Lower lobe of right lung (tissue), 2 donors: ENCODE measurements around the gene EFCAB12. TPM values are rescaled to one million over a fixed set of nuclear protein-coding genes. Genes with fewer than 3 reads are reported as not detected.

Source experiments
- ATAC-seq, 2 donors: fragments of 200-7000 bp; cut with Tn5 transposase; one replicate each; pipeline ENCODE4 v1.9.1; 2020 to 2022; ENCODE audit warnings: mild to moderate bottlenecking in 2 of 2, moderate library complexity in 2 of 2
- DNase-seq: peaks from one replicate; pipeline ENCODE4 v3.0.0-alpha.2; 2020
- H3K27ac ChIP-seq: fragments of 200-600 bp; one replicate; pipeline ENCODE4 v1.8.0; 2022
- H3K27me3 ChIP-seq: fragments of 200-600 bp; one replicate; pipeline ENCODE4 v1.8.0; 2022; ENCODE audit warnings: low read depth
- H3K36me3 ChIP-seq: fragments of 200-600 bp; one replicate; pipeline ENCODE4 v1.8.0; 2022; ENCODE audit warnings: mild to moderate bottlenecking
- H3K4me1 ChIP-seq: fragments of 200-600 bp; one replicate; pipeline ENCODE4 v1.8.0; 2022
- H3K4me3 ChIP-seq: fragments of 200-600 bp; one replicate; pipeline ENCODE4 v1.8.0; 2022; ENCODE audit warnings: mild to moderate bottlenecking
- H3K9me3 ChIP-seq: fragments of 200-600 bp; one replicate; pipeline ENCODE4 v1.8.0; 2022
- intact Hi-C: fragments of 100-400 bp; cut with DNase I; formaldehyde crosslinking; loops from one replicate; pipeline ENCODE4 v1.11.0; 2022
- total RNA-seq: library from RNA; stranded (reverse); fragmentation: NEBNext Ultra II Directional; extraction: Animal tissue kit (Norgen Biotek cat#: 25700); gene quantifications from one replicate; pipeline ENCODE4 v1.2.1, GENCODE V29; 2021
- TF ChIP-seq, protein P1 (sequence below): fragments of 200-600 bp; IDR thresholded peaks from one replicate; pipeline ENCODE4 v1.8.0; 2022; ENCODE audit warnings: antibody characterized with exemption, mild to moderate bottlenecking
- donor health status: DM: no; HTN: yes; CAD: no; lungs with severe emphysema.

The EFCAB12 gene
- total RNA-seq, 1 donor from 2014 or later, result 4.8 TPM

DNA sequence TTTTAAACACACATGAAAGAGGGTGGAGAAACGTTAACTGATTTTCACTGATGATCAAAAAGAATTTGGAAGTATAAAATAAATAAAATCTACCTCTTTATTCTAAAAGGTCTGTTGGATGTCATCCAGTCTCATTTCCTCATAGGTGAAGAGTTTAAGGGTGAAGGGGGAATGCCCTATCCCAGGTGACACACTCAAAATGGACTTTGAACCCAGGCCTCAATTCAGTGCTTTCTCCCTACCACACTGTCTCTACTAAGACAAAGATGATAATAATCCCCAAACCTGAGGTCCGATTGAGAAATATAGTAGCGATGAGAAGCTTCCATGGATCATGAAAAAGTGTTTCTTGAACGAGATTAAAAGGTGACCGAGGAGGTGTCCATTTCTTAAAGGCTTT is 5.1 kb upstream of the EFCAB12 start:
- H3K9me3 ChIP-seq, result no peaks in the 10 kb centered on the region
- intact Hi-C loops, result no loop called here
- H3K4me1 ChIP-seq, result peaks cover 24% of the 10 kb centered on the region
- ATAC-seq, result no peak
- TF ChIP-seq, protein P1, sequence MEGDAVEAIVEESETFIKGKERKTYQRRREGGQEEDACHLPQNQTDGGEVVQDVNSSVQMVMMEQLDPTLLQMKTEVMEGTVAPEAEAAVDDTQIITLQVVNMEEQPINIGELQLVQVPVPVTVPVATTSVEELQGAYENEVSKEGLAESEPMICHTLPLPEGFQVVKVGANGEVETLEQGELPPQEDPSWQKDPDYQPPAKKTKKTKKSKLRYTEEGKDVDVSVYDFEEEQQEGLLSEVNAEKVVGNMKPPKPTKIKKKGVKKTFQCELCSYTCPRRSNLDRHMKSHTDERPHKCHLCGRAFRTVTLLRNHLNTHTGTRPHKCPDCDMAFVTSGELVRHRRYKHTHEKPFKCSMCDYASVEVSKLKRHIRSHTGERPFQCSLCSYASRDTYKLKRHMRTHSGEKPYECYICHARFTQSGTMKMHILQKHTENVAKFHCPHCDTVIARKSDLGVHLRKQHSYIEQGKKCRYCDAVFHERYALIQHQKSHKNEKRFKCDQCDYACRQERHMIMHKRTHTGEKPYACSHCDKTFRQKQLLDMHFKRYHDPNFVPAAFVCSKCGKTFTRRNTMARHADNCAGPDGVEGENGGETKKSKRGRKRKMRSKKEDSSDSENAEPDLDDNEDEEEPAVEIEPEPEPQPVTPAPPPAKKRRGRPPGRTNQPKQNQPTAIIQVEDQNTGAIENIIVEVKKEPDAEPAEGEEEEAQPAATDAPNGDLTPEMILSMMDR, result no peak
- no peak overlapping the region for H3K27ac ChIP-seq
- DNase-seq, result no peak
- H3K27me3 ChIP-seq, result no peaks in the 10 kb centered on the region
- no peak overlapping the region for H3K4me3 ChIP-seq
- H3K36me3 ChIP-seq, result peaks cover 87% of the 10 kb centered on the region

DNA sequence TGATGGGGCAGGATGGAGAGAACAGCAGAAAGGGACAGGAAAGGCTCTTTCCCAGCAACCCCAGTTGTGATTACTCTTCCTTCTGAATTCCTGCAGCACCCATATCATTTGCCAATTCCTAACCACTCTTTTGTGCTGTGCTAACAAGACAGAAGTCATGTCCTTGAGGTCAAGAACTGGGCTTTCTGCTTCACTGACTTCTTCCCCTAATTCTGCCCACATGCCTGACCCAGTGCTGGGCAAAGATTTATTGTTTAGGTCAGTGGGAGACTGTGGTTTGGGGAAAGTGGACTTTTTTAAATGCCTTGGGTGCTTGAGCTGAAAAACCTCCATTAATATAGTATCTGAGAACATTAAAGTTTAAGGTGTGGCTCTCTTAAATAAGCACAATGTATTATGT is 4.2 kb upstream of the EFCAB12 start:
- Histone ChIP-seq H3K27ac (no peak overlapping the region), H3K9me3 (no peaks in the 10 kb centered on the region), H3K4me1 (peaks cover 23% of the 10 kb centered on the region), H3K4me3 (no peak overlapping the region), H3K36me3 (peaks cover 83% of the 10 kb centered on the region), H3K27me3 (no peaks in the 10 kb centered on the region)
- DNase-seq, result no peak
- ATAC-seq, result no peak
- intact Hi-C loops, result no loop called here
- TF ChIP-seq, protein P1, result no peak

DNA sequence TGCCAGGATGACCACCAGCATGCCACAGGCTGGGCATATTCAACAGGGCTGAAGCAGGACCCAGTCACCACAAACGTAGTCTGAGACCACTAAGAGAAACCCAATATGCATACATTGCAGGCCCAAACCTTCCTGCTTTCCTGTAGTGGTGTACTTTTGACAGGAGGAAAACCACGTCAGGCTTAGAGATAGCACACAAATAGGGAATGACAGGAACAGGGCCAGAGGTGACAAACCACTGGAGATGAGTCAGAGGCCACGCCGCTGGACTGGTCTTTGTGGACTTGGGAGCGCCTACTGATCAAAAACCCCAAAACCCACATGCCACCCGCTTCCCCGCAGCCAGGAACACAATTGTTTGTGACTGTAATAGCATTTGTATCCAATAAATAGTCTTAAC is 3.6 kb upstream of the EFCAB12 start:
- TF ChIP-seq, protein P1, result no peak
- peaks cover 77% of the 10 kb centered on the region for H3K36me3 ChIP-seq
- intact Hi-C loops, result no loop called here
- H3K4me3 ChIP-seq, result no peak overlapping the region
- H3K27ac ChIP-seq, result no peak overlapping the region
- H3K27me3 ChIP-seq, result no peaks in the 10 kb centered on the region
- H3K4me1 ChIP-seq, result peaks cover 21% of the 10 kb centered on the region
- H3K9me3 ChIP-seq, result no peaks in the 10 kb centered on the region
- DNase-seq (no peak), ATAC-seq (no peak)

DNA sequence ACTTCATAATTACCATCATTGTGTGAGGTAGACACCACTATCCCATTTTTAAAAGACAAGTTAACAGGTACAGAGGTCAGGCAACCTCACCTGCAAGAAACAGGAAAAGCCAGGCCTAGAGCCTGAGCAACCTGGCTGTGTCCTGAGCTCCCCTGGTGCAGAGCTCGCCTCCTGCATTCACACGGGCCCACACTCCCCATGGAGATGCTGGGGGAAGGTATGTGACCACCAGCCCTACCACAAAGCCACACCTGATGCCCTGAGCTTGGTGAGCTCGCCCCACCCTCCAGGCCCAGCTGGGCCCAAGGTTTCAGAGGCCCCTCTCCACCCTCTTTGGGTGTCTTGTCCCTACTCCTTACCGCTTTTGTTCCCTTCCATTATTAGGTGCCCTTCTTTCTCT is 1.2 kb upstream of the EFCAB12 start:
- intact Hi-C loops, result no loop called here
- Histone ChIP-seq H3K36me3 (peaks cover 52% of the 10 kb centered on the region), H3K4me1 (peaks cover 12% of the 10 kb centered on the region), H3K27me3 (no peaks in the 10 kb centered on the region), H3K9me3 (no peaks in the 10 kb centered on the region), H3K4me3 (no peak overlapping the region), H3K27ac (no peak overlapping the region)
- ATAC-seq (no peak), DNase-seq (no peak)
- TF ChIP-seq, protein P1, result no peak

DNA sequence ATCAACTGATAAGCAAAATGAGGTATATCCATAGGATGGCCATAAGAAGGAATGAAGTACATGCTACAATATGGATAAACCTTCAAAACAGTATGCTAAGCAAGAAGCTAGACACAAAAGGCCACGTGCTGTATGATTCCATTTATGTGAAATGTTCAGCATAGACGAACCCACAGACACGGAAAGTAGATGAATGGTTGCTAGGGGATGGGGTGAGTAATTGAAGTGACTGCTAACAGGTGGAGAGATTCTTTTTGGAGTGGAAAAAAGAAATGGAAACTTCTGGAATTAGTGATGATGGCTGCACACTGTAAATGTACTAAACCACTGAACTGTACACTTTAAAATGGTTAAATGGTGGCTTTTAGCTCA is 630 bp upstream of the EFCAB12 start:
- no peaks in the 10 kb centered on the region for H3K9me3 ChIP-seq
- intact Hi-C loops, result no loop called here
- H3K4me1 ChIP-seq, result peaks cover 13% of the 10 kb centered on the region
- no peaks in the 10 kb centered on the region for H3K27me3 ChIP-seq
- H3K36me3 ChIP-seq, result peaks cover 47% of the 10 kb centered on the region
- no peak for ATAC-seq
- TF ChIP-seq, protein P1, result no peak
- DNase-seq, result no peak
- H3K4me3 ChIP-seq, result peak overlapping the region; percentile 67
- H3K27ac ChIP-seq, result peak overlapping the region; percentile 54

DNA sequence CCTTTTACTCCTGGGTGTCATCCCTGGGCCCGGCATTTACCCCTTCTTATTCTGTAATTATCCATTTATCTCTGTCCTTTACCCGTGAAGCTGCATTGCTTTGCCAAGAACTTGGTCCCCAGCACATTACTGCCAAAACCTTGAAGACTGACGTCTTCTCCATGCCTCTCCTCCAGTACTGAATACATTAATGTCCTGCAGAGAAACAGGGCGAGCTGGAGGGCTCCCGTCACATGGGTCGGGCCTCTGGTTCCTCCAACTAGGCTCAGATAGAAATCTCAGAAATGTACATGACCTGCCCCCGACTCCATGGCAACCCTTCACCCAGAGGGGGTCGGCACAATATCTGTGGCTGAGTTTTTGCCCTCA is 445 bp downstream of the EFCAB12 start:
- intact Hi-C loops, result no loop called here
- Histone ChIP-seq H3K27me3 (no peaks in the 10 kb centered on the region), H3K4me1 (peaks cover 17% of the 10 kb centered on the region), H3K27ac (no peak overlapping the region), H3K36me3 (peaks cover 36% of the 10 kb centered on the region), H3K9me3 (no peaks in the 10 kb centered on the region), H3K4me3 (peak overlapping the region; percentile 67)
- TF ChIP-seq, protein P1, result no peak
- ATAC-seq (no peak), DNase-seq (no peak)
